Measurements from ENCODE around the gene CPA2.
"Not testable (repeated sequence)": the region's sequence is repeated elsewhere in the genome, so short reads cannot be mapped to it uniquely, and the experiment has no call there.

The CPA2 gene

GRCh38 chr7:130266258-130266960, at the start of gene CPA2:
TSS of gene CPA2 (plus strand) at chr7:130266863. CDS start at chr7:130266882, 19 bp downstream.
- no peak for DNase-seq

GRCh38 chr7:130218806-130219620, 47.6 kb upstream of the CPA2 start:
- no peak for DNase-seq

GRCh38 chr7:130219871-130220270, 46.8 kb upstream of the CPA2 start:
- DNase-seq = no peak

- DNase-seq = no peak
These were observed 44.9 kb upstream of the CPA2 start for GRCh38 chr7:130221746-130222145.

- no peak for DNase-seq
These were observed 43.0 kb upstream of the CPA2 start for GRCh38 chr7:130223646-130224045.

- DNase-seq = no peak
These were observed 42.5 kb upstream of the CPA2 start for GRCh38 chr7:130224210-130224609.

DNA sequence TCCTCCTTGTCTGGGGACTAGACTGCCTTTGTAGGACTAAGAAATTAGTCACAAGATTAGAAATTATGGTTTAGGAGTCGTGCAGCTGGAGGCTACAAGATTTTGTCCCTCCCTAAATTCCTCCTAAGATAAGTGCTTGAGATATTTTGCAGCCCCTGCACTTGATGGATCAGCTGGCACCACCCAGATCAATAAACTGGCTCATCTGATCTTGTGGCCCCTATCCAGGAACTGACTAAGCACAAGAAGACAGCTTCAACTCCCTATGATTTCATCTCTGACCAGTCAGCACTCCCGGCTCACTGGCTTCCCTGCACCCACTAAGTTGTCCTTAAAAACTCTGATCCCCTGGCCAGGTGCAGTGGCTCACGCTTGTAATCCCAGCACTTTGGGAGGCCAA, 41.7 kb upstream of the CPA2 start:
- DNase-seq = not testable (repeated sequence)

- DNase-seq = no peak
These were observed 40.3 kb upstream of the CPA2 start for GRCh38 chr7:130226333-130226732.

DNA sequence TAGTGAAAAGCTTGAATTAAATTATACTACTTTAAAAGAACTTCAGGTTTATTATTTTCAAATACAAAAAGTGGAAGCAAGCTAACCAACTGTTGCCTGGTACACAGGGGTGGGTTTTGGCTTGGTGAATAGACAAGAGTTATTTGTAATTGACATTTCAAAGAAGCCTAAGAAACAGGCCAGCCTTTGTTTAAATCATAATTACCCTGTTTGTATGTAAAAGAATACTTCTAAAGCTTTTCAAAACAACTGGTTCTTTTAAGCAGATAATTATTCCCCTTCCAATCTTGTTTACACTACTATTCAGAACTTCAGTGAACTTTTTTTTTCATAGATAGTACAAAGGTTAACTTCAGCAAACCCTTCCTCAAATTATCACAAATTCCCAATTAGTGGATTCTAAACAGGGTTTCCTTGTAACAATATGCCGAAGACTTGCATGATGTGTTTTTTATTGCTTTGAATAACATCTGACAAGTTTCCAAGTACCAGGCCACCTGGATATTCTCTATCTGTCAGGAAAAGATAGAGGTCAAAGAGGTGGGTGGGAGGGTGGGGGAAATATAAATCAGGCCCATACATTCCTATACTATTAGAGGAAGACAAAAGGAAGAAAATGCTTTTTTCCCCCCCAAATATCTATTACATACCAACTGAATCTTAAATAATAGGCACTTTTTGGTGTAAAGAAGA, 38.6 kb upstream of the CPA2 start:
- no peak for DNase-seq

GRCh38 chr7:130228840-130229502, 37.7 kb upstream of the CPA2 start:
- DNase-seq = no peak

DNA sequence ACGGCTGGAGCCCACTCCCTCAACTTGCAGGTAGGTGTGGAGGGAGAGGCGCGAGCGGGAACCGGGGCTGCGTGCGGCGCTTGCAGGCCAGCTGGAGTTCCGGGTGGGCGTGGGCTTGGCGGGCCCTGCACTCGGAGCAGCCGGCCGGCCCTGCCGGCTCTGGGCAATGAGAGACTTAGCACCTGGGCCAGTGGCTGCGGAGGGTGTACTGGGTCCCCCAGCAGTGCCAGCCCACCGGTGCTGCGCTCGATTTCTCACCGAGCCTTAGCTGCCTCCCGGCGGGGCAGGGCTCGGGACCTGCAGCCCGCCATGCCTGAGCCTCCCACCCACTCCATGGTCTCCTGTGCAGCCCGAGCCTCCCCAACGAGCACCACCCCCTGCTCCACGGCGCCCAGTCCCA, 36.7 kb upstream of the CPA2 start:
- DNase-seq = not testable (repeated sequence)

- DNase-seq = no peak
These were observed 34.9 kb upstream of the CPA2 start for GRCh38 chr7:130231792-130232191.

DNA sequence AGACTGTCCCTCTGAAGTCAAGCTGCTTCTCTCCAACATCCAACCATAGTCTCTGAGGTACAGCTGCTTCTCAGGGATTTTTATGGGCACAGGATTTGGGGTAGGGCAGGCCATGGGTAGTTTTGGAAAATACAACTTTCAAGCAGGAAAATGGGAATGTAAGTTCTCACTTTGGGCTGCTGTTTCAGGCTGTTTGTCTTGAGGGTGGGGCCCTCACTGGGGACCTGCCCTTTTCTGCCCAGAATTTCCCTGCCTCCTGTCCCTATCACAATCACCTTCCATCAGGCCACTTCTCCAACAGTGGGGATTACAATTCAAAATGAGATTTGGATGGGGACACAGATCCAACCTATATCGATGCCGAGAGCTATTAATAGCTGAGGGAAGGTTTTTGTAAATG, 34.5 kb upstream of the CPA2 start:
- DNase-seq = no peak

DNA sequence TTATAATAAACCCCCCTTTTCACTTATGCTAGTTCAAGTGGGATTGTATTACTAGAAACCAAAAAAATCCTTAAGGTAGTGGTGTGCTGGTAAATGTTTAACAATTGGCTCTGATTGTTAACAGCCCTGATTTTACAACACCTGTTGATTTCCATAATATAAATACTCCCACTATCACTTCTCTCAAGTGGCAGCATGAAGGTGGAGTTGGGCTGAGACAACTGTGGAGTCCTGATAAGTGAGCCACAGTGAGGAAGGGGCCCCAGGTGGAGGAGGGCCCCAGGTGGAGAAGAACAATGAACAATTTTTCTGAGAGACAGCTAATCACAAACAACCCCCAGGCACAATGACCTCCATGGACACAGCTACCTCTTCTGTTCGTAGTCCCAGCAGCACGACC, 32.6 kb upstream of the CPA2 start:
- DNase-seq = no peak

DNA sequence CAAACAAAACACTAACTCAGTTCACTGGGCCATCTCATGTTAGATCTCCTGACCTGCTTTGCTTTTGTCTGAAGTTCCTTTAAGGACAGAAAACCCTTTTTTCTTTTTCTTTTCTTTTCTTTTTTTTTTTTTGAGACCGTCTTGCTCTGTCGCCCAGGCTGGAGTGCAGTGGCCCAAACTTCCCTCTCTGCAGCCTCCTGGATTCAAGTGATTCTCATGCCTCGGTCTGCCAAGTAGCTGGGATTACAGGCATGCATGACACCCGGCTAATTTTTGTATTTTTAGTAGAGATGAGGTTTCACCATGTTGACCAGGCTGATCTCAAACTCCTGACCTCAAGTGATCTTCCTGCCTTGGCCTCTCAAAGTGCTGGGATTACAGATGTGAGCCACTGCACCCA, 30.3 kb upstream of the CPA2 start:
- DNase-seq = not testable (repeated sequence)

GRCh38 chr7:130240240-130240639, 26.4 kb upstream of the CPA2 start:
- no peak for DNase-seq

GRCh38 chr7:130242198-130243014, 24.3 kb upstream of the CPA2 start:
- peak; percentile 70 to 74 for DNase-seq

- not testable (repeated sequence) for DNase-seq
These were observed 23.2 kb upstream of the CPA2 start for GRCh38 chr7:130243486-130243885.

- not testable (repeated sequence) for DNase-seq
These were observed 20.2 kb upstream of the CPA2 start for GRCh38 chr7:130246491-130246890.

GRCh38 chr7:130248842-130249241, 17.8 kb upstream of the CPA2 start:
- not testable (repeated sequence) for DNase-seq

DNA sequence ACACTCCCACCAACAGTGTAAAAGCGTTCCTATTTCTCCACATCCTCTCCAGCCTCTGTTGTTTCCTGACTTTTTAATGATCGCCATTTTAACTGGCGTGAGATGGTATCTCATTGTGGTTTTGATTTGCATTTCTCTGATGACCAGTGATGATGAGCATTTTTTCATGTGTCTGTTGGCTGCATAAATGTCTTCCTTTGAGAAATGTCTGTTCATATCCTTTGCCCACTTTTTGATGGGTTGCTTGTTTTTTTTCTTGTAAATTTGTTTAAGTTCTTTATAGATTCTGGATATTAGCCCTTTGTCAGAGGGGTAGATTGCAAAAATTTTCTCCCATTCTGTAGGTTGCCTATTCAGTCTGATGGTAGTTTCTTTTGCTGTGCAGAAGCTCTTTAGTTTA, 17.0 kb upstream of the CPA2 start:
- DNase-seq = not testable (repeated sequence)

DNA sequence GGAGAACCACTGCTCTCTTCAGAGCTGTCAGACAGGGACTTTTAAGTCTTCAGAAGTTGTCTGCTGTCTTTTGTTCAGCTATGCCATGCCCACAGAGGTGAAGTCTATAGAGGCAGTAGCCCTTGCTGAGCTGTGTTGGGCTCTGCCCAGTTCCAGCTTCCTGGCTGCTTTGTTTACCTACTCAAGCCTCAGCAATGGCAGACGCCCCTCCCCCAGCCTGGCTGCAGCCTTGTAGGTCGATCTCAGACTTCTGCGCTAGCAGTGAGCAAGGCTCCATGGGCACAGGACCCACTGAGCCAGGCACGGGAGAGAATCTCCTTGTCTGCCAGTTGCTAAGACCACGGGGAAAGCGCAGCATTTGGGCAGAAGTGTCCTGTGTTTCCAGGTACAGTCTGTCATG, 12.1 kb upstream of the CPA2 start:
- no peak for DNase-seq
